Activated T-helper 9 cell treated with anti-CD3 and anti-CD28 coated beads, Interleukin-2, amount 50 U/mL, for 16 hours (primary cell): ENCODE data around the gene LSAMP.

Source experiments
- DNase-seq: peaks from one replicate; pipeline ENCODE4 v3.0.0-alpha.2; 2020; ENCODE audit warnings: low read depth

LSAMP gene

GRCh38 chr3:116445311-116445841, at the start of gene LSAMP:
TSS of gene LSAMP (minus strand) at chr3:116445487.
- no peak for DNase-seq

GRCh38 chr3:116492379-116492778, 47.1 kb upstream of the LSAMP start:
- DNase-seq = no peak

- no peak for DNase-seq
These were observed 37.8 kb upstream of the LSAMP start for GRCh38 chr3:116483135-116483534.

- DNase-seq = no peak
These were observed 31.4 kb upstream of the LSAMP start for GRCh38 chr3:116476691-116477090.

- DNase-seq = no peak
These were observed 29.5 kb upstream of the LSAMP start for GRCh38 chr3:116474801-116475200.

- DNase-seq = no peak
These were observed 28.9 kb upstream of the LSAMP start for GRCh38 chr3:116474032-116474780.

GRCh38 chr3:116473602-116474001, 28.3 kb upstream of the LSAMP start:
- DNase-seq = no peak

- no peak for DNase-seq
These were observed 25.4 kb upstream of the LSAMP start for GRCh38 chr3:116470605-116471197.

GRCh38 chr3:116469546-116469945, 24.3 kb upstream of the LSAMP start:
- DNase-seq = no peak

- DNase-seq = no peak
These were observed 19.1 kb upstream of the LSAMP start for GRCh38 chr3:116464276-116464798.

- no peak for DNase-seq
These were observed 8.5 kb upstream of the LSAMP start for GRCh38 chr3:116453666-116454346.

GRCh38 chr3:116449546-116450350, 4.5 kb upstream of the LSAMP start:
- no peak for DNase-seq

GRCh38 chr3:116445990-116446389, 703 bp upstream of the LSAMP start:
- no peak for DNase-seq

- no peak for DNase-seq
These were observed 422 bp downstream of the LSAMP start for GRCh38 chr3:116444819-116445310.

GRCh38 chr3:116444115-116444747, 1.1 kb downstream of the LSAMP start:
- no peak for DNase-seq

GRCh38 chr3:116443191-116443661, 2.1 kb downstream of the LSAMP start:
- DNase-seq = no peak

- no peak for DNase-seq
These were observed 2.8 kb downstream of the LSAMP start for GRCh38 chr3:116442331-116443021.

GRCh38 chr3:116441652-116442051, 3.6 kb downstream of the LSAMP start:
- DNase-seq = no peak

- no peak for DNase-seq
These were observed 5.1 kb downstream of the LSAMP start for GRCh38 chr3:116440196-116440595.

GRCh38 chr3:116433552-116433951, 11.7 kb downstream of the LSAMP start:
- no peak for DNase-seq
